DND-41 (cell line): ENCODE measurements around the gene PRKCD.

ENCODE experiments used
- EZH2 ChIP-seq: IDR thresholded peaks from 3 replicates; pipeline ENCODE4 v1.6.1; 2012; ENCODE audit warnings: borderline replicate concordance, low read depth, mild to moderate bottlenecking, moderate library complexity, low read length, inconsistent platforms; ENCODE audit not compliant: severe bottlenecking
- TF ChIP-seq, protein P1 (sequence below): IDR thresholded peaks from 2 replicates; pipeline ENCODE4 v1.5.1; 2012; ENCODE audit warnings: borderline replicate concordance, low read length, moderate library complexity, mild to moderate bottlenecking; ENCODE audit not compliant: poor library complexity, severe bottlenecking; ENCODE audit errors: extremely low read depth

DNA sequence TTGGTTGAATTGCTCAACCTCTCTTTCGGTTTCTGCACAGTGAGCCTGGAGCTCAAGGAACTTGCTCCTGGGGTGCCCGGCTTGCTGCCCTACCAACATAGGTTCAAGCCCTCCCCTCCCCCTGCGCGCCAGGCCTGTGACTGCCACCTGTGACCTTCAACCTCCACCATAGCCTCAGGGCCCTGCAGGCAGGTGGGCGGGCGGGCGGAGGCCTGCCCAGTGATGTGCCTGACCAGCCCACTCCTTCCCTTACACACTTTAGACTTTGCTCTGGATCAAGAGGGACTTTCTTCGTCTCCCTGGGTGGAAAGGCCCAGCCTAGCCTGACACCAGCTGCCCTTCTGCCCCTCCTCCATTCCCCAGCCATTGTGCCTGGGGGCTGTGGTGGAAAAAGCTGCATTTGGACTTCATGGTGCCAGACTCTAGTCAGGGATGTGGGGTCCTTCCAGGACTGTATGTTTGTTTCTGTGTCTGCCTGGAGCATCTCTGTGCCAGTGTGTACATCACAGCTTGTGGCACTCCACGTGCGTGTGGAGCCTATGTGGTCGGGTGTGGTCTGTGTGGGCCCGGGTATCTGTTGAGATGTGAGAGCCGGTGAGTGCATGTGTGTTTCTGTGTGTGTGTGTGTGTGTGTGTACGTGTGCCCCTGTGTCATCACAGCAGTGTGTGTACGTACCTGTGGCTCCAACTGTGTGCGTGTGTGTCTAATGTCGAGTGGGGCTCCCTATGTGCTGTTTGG, 9.5 kb downstream of the PRKCD start:
- TF ChIP-seq, protein P1, sequence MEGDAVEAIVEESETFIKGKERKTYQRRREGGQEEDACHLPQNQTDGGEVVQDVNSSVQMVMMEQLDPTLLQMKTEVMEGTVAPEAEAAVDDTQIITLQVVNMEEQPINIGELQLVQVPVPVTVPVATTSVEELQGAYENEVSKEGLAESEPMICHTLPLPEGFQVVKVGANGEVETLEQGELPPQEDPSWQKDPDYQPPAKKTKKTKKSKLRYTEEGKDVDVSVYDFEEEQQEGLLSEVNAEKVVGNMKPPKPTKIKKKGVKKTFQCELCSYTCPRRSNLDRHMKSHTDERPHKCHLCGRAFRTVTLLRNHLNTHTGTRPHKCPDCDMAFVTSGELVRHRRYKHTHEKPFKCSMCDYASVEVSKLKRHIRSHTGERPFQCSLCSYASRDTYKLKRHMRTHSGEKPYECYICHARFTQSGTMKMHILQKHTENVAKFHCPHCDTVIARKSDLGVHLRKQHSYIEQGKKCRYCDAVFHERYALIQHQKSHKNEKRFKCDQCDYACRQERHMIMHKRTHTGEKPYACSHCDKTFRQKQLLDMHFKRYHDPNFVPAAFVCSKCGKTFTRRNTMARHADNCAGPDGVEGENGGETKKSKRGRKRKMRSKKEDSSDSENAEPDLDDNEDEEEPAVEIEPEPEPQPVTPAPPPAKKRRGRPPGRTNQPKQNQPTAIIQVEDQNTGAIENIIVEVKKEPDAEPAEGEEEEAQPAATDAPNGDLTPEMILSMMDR = no peak
- no peak for TF ChIP-seq EZH2
